Thyroid gland (tissue), 4 donors: ENCODE measurements around the gene C1QTNF8.

Experiments
- POLR2A ChIP-seq, 2 donors: fragments of 450-650 bp; IDR thresholded peaks; one replicate each; pipeline ENCODE4 v1.6.1; 2017; ENCODE audit warnings: antibody characterized with exemption in 2 of 2, mild to moderate bottlenecking in 2 of 2, moderate library complexity in 1 of 2
- TF ChIP-seq, protein P1 (sequence below), 6 experiments: fragments of 200-600 bp in 3 of 6; fragments of 450-650 bp in 3 of 6; sonication (generic) in 3 of 6; IDR thresholded peaks; one replicate each; pipeline ENCODE4 v1.5.1; 2016 to 2019; ENCODE audit warnings: antibody characterized with exemption in 6 of 6, mild to moderate bottlenecking in 2 of 6, inconsistent platforms in 1 of 6, moderate library complexity in 1 of 6

DNA sequence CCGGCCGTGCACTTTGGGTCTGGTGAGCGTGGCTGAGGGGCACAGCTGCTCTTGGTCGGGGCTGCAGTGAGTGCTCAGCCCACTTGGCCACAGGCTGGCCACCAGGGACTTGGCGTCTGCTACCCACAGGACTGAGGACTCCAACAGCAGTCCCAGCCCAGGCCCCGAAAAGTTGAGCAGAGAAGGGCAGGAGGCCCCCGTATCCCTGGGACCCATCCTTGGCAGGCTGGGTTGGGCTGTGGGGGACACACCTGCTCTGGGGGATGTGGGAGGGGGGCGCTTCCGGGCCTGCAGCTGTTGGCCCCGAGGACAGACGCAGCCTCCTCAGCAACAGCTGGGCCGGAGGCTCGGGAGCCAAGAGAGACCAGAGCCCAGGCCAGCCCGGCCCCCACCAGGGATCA, 42.9 kb downstream of the C1QTNF8 start:
- TF ChIP-seq, protein P1, sequence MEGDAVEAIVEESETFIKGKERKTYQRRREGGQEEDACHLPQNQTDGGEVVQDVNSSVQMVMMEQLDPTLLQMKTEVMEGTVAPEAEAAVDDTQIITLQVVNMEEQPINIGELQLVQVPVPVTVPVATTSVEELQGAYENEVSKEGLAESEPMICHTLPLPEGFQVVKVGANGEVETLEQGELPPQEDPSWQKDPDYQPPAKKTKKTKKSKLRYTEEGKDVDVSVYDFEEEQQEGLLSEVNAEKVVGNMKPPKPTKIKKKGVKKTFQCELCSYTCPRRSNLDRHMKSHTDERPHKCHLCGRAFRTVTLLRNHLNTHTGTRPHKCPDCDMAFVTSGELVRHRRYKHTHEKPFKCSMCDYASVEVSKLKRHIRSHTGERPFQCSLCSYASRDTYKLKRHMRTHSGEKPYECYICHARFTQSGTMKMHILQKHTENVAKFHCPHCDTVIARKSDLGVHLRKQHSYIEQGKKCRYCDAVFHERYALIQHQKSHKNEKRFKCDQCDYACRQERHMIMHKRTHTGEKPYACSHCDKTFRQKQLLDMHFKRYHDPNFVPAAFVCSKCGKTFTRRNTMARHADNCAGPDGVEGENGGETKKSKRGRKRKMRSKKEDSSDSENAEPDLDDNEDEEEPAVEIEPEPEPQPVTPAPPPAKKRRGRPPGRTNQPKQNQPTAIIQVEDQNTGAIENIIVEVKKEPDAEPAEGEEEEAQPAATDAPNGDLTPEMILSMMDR (IDR thresholded peaks at IDR 0.05) = no peak
- TF ChIP-seq POLR2A (IDR thresholded peaks at IDR 0.05) = no peak
